Activated CD4-positive, alpha-beta T cell treated with anti-CD3 and anti-CD28 coated beads, Interleukin-10, Interleukin-2, amounts not matched to agents 100 ng/mL and 50 ng/mL, durations not matched to agents 16 hours and 8 hours (primary cell): ENCODE measurements around the gene ZNF878.
"Not testable (repeated sequence)": the region's sequence is repeated elsewhere in the genome, so short reads cannot be mapped to it uniquely, and the experiment has no call there.

Source experiments
- DNase-seq: peaks from one replicate; pipeline ENCODE4 v3.0.0-alpha.2; 2020

Gene ZNF878

DNA sequence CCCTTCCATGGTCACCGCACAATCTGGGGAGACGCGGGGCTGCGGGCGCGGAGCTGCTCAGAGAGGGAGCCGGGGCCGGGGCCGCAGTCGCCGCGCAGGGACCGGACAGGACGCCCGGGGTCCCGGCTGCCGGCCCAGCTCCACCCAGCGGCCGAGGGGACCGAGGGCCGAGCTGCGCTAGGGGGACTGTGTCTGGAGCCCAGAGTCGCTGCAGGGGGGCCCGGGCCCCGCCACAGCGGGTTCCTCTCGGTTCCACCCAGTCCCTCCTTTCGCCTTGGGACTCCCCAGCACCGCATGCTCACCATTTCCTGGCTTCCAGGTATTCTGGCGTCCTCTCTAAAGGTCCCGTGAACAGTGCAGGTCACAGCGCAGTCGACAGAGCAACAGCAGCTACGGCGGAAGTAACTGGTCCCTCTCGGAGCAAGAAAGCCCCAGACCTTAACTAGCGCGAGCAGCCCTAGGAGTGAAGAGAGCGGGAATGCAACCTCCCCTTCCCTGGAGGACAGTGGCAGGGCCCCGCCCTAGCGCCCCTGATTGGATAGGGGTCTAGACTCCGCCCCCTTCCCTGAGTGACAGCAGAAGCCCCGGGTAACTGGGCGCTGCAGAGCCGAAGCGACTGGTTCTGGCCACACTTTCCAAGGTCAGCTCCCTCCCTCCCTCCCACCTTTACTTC lies at the start of gene ZNF878:
ZNF878 (minus strand) TSS at position 465 of the 673 bp plus-strand sequence; CDS start at position 305, 160 bp downstream.
- DNase-seq, result peak; percentile 48

DNA sequence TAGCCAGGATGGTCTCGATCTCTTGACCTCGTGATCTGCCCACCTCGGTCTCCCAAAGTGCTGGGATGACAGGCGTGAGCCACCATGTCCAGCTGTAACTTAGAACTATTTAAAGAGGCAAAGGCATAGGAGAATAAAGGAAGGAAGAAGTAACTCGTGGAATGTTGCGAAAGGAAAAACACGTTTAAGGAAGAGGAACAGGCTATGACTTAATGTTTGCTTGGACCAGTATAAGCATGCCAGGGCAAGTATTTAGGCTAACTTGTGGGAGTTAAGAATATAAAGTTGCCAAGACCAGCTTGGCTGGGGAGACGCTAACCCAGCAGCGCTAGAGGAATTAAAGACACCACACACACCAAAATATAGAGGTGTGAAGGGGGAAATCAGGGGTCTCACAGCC lies 45.3 kb upstream of the ZNF878 start:
- no peak for DNase-seq

DNA sequence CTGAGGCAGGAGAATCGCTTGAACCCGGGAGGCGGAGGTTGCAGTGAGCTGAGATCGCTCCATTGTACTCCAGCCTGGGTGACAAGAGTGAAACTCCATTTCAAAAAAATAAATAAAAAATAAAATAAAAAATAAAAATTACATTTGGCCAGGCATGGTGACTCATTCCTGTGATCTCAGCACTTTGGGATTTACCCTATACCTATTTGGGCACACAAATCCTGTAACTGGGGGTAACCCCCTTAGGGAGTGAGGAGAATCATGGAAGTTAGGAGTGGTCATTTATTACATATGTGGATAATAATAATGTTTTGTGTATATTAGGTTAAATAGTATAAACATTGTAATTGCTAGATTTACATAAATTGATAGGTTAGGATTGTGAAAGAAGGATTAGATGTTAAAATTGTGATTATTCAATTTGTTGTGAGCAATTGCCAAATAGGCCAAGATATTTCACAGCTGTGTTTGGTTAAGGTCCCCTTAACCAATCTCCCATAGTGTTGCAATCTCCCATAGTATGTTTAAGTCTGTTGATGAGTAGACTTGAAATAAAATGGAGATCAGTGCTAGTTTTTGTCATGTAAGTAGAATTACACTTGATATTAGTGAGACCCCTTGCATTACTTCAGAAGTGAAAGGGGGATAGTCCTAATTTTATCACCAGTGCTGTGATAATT lies 42.5 kb upstream of the ZNF878 start:
- no peak for DNase-seq

DNA sequence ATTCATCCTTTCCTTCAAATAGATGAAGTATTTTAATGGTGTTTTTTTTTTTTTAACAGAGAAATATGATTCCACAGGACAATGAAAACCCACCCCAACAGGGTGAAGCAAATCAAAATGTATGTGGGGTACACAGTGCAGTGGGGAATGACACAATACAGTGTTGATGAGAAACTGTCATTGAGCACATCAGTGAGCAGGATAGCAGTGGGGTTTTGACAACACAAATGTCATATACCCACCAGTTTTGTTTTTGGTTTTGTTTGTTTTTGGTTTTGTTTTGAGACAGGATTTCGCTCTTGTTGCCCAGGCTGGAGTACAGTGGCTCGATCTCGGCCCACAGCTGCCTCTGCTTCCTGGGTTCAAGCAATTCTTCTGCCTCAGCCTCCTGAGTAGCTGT lies 41.0 kb upstream of the ZNF878 start:
- peak; percentile 10 for DNase-seq

DNA sequence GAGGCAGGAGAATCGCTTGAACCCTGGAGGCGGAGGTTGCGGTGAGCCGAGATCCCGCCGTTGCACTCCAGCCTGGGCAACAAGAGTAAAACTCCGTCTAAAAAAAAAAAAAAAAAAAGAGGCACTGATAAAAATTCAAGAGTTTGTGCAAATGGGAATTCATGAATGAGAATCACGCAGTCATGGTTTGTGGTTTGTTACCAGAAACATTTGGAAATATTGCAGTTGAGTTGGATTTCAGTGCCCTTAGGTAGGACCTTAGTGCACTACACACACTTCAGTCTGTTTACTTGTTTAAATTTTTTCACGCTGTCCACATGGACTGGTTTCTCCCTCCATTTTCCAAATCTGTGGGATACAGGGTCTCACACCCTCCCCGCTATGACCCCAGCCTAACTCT lies 40.2 kb upstream of the ZNF878 start:
- no peak for DNase-seq

DNA sequence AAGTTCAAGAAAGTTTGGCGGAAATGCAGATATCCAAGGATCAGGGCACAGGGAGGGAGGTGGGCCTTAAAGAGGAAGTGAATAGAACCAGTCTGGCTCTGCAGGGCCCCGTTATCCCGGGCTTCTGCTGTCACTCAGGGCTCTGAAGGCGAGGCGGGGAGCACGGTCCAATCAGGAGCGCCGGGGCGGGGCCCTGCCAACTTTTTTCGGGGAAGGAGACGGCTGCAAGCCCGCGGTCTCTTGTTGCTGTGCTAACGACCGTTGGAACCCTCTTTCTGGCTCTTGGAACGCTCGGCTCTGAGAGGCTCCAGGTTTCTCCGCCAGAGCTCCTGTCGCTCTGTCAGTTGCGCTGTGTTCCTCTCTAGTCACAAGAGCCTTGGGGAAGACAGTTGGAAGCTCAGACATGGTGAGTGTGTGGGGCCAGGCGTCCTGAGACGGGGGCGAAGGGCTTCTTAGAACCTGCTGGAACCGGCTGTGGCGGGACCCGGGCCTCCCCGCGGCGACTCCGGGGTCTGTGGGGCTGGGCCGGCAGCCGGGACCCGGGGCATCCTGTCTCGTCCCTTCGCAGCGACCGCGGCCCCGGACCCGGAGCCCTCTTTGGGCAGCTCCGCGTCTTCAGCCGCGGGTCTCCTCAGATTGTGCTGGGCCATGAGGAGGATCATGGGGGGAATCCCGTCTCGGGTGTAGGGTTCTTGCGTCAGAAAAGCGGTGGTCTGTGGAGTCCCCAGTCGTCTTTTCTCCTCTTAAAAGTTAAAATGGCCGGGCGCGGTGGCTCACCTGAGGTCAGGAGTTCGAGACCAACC lies 39.5 kb upstream of the ZNF878 start:
- DNase-seq, result peak; percentile 68

DNA sequence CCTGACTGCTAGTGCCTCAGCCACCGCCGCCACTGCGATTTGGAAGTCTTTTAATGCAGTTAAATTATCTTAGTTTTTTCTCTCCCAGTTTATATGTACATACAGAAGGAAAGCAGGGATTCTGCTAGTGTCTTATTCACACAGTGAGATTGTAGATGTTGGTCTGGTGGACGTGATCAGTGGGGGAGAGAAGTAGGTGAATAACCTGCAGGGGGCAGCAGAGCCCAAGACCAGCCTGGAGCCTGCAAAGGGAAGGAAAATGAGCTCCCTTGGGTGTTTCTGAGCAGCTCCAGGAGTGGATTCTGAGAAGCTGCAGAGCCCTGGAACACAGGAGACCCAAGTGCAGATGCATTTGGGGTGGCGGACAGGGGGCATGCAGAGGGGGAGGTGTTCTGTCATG lies 38.0 kb upstream of the ZNF878 start:
- peak; percentile 55 for DNase-seq

DNA sequence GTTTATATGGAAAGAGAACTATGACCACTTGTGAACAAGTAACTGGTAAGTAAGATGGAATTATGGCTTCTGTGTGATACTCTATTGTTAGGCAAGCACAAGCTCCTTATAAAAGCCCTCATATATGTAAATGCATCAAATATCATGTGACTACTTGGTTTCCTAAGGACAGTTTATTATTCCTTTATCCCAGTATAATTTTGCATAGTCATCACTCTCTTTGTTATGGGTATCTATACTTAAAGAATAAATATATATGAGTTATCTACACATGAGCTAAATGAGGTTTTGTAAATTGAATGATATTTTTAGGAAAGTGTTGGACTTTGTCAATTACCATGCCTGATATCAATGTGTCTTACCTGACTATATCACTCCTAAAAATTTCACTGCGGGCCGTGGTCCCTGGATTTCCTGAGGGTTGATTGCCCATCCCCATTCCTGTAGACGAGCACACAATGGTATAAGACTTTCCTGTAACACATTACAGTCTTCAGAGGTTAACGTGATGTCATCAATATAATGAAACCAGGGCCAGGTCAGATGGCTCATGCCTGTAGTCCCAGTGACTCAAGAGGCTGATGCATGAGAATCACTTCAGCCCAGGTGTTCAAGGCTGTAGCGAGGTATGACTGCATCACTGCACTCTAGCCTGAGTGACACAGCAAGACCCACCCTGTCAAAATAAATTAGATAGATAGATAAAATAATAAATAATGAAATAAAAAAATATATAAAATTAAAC lies 32.5 kb upstream of the ZNF878 start:
- DNase-seq, result no peak

DNA sequence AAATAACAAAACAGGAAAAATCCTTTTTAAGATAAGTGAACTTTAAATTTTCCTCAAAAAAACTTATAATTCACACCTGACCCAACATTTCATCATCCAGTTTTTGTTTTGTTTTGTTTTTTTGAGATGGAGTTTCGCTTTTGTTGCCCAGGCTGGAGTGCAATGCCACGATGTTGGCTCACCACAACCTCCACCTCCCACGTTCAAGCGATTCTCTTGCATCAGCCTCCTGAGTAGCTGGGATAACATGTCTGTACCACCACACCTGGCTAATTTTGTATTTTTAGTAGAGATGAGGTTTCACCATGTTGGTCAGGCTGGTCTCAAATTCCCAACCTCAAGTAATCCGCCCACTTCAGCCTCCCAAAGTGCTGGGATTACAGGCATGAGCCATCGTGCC lies 30.6 kb upstream of the ZNF878 start:
- not testable (repeated sequence) for DNase-seq

DNA sequence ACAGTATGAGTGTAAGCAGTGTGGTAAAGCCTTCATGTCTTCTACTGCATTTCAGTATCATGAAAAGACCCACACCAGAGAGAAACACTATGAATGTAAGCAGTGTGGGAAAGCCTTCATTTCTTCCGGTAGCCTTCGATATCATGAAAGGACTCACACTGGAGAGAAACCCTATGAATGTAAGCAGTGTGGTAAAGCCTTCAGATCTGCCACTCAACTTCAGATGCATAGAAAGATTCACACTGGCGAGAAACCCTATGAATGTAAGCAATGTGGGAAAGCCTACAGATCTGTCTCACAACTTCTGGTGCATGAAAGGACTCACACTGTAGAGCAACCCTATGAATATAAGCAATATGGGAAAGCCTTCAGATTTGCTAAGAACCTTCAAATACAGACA lies 24.6 kb upstream of the ZNF878 start:
- DNase-seq, result no peak

DNA sequence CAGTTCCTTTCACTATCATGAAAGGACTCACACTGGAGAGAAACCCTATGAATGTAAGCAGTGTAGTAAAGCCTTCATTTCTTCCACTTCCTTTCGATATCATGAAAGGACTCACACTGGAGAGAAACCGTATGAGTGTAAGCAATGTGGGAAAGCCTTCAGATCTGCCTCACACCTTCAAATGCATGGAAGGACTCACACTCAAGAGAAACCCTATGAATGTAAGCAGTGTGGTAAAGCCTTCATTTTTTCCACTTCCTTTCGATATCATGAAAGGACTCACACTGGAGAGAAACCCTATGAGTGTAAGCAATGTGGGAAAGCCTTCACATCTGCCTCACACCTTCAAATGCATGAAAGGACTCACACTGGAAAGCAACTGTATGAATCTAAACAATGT lies 23.6 kb upstream of the ZNF878 start:
- DNase-seq, result not testable (repeated sequence)

DNA sequence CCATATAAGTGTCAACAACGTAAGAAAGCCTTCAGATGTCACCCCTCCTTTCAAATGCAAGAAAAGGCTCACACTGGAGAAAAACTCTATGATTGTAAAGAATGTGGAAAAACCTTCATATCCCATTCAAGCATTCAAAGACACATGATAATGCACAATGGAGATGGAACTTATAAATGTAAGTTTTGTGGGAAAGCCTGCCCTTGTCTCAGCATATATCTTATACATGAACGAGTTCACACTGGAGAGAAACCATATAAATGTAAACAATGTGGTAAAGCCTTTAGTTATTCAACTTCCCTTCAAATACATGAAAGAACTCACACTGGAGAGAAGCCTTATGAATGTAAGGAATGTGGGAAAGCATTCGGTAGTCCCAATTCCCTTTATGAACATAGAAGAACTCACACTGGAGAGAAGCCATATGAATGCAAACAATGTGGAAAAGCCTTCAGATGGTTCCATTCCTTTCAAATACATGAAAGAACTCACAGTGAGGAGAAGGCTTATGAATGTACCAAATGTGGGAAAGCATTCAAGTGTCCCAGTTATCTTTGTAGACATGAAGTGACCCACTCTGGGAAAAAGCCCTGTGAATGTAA lies 22.9 kb upstream of the ZNF878 start:
- DNase-seq, result no peak

DNA sequence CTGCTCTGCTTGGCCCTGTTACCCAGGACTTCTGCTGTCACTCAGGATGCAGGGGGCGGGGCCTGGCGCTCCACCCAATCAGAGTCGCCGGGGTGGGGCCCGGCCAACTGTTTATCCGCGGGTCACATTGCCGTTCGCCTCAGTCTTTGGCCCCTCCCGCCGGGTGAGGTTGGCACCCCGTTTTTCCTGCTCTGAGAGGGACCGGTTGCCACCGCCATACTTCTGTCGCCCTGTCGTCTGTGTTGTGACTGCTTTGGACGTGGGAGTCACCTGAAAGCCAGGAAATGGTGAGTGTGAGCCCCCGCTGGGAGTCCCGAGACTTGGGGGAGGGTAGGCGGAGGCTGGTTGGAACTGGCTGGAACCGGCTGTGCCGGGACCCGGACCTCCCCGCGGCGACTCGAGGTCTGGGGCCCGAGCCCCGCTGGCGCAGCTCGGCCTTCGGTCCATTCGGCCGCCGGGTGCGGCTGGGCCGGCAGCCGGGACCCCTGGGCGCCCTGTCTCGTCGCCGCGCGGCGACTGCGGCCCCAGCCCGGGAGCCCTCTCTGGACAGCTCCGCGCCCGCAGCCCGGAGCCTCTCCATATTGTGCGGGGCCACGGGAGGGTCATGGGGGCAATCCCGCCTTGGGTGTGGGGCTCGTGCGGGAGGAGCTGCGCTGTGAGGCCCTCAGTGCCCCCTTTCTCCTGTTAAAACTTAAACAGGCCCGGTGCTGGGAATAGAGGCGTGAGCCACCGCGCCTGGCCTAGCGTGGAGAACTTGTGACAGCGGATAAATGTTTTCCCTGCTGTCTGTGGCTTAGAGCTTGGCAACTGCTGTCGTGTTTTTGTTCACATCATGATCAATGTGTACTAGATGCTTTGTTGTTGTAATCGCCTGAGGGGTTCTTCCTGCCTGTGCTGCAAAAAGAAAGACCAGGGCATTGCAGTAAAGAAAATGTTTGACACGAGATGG lies 12.1 kb upstream of the ZNF878 start, which contains the start of gene ZNF844:
ZNF844 (plus strand) TSS at position 142 of the 949 bp plus-strand sequence; CDS start at position 285, 143 bp downstream.
- DNase-seq, result peak; percentile 56

DNA sequence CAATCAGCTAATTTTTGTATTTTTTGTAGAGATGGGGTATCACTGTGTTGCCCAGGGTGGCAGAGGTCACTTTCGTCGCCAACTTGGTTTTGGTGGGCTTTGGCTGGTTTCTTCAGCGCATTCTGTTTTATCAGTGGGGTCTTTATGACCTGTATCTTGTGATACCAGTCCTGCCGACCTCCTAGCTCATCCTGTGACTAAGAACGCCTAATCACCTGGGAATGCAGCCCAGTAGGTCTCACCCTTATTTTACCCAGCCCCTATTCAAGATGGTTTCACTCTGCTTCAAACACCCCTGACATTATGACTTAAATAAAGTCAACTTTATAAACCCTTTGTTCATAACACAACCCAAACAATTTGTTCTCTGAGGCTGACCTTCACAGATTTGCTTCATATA lies 3.0 kb upstream of the ZNF878 start:
- no peak for DNase-seq

DNA sequence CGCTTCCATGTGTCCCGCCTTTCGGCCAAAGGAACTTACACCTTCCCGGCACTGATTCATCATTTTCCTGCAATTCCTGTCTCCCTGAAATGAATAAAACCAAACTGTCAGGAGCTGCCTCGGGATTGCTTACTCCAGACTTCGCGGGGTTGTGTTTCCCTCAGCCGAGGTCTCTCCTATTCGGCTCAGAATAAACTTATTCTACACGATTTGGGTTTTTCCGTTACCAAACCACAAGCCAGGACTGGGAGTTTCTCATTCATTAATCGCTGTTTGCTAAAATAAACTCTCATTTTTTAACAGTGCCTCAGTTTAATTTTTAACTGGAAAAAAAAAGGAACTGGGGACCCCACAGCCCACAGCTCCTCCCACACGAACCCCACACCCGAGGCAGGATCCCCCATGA lies 667 bp downstream of the ZNF878 start:
- DNase-seq, result no peak

DNA sequence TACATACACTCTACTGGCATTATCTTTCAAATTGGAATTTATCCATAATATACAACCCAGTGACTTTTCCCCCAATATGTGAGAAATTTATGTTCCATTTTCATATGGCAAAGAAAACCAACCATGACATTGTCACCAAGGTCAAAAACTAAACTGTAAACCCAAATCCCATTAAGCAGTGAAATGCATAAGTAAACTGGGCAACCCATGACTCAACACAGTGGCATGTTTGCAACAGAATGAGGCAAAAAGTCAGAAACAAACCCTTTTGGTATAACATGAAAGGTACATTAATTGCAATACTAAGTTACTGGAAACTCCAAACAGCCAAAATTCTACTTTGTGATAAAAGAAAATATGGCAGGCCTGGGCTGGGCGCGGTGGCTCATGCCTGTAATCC lies 4.9 kb downstream of the ZNF878 start:
- DNase-seq, result no peak

DNA sequence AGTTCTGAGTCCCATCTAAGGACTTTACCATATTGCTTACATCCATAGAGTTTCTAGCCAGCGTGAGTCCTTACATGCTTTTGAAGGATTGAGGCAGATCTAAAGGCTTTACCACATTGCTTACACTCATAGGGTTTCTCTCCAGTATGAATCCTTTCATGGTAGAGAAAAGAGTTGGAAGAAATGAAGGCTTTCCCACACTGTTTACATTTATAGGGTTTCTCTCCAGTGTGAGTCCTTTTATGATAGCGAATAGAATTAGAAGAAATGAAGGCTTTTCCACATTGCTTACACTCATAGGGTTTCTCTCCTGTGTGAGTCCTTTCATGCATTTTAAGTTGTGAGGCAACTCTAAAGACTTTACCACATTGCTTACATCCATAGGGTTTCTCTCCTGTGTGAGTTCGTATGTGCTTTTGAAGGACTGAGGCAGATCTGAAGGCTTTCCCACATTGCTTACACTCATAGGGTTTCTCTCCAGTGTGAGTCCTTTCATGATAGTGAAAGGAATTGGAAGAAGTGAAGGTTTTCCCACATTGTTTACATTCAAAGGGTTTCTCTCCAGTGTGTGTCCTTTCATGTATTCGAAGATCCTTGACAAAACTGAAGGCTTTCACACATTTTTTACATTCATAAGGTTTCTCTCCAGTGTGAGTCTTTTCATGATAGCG lies 8.9 kb downstream of the ZNF878 start:
- DNase-seq, result no peak

DNA sequence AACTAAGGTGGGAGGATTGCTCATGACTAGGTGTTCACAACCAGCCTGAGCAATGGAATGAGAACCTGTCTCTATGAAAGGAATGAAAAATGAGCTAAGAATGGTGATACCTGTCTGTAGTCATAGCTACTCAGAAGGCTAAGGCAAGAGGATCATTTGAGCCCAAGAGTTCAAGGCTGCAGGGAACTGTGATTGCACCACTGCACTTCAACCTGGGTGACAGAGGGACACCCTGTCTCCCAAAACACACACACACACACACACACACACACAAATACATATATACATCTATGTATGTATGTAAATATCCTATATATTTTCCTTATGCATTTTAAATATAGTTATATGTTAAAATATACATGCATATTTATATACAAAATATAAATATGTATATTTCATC lies 9.9 kb downstream of the ZNF878 start:
- DNase-seq, result no peak

DNA sequence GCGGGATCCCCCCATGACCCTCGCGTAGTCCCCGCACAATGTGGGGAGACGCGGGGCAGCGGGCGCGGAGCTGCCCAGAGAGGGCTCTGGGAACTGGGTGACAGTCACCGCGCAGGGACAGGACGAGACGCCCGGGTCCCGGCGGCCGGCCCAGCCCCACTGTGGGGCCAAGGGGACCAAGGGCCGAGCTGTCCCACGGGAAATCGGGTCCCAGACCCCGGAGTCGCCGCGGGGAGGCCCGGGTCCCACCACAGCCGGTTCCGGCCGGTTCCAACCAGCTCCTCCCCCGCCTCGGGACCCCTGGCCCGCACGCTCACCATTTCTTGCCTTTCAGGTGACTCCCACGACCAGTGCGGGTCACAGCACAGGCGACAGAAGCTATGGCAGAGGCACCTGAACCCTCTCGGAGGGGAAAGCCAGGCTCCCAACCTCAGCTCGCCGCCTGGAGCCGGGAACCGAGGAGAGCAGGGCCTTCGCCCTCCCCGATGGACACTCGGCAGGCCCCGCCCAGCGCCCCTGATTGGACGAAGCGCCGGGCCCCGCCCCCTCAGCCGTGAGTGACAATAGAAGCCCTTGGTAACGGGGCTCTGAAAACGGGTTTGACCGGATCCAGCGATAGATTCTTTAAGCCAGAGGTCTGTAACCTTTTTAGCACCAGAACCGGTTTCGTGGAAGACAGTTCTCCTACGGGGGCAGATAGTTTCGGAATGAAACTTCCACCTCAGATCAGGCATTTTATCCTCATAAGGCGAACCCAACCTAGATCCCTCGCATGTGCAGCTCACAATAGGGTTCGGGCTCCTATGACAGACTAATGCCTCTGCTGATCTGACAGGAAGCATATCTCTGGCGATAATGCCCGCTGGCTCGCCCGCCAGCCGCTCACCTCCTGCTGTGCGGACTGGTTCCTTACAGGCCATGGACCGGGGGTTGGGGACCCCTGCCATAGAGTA lies 17.3 kb downstream of the ZNF878 start, which contains the start of gene ZNF433:
ZNF433 (minus strand) TSS at position 460 of the 953 bp plus-strand sequence; CDS start at position 320, 140 bp downstream.
- DNase-seq, result peak; percentile 49
